Neuronal stem cell (in vitro differentiated cells): ENCODE data around the gene TEKT1.

ENCODE experiments used
- DNase-seq: peaks from one replicate; pipeline ENCODE4 v3.0.0-alpha.2; 2013; ENCODE audit warnings: low spot score
- H2AFZ ChIP-seq: one replicate; pipeline ENCODE4 v1.6.1; 2013; ENCODE audit warnings: mild to moderate bottlenecking, low read length, inconsistent platforms
- H2AK5ac ChIP-seq: 2 replicates; pipeline ENCODE4 v1.6.1; 2013; ENCODE audit warnings: low read depth, mild to moderate bottlenecking, inconsistent platforms, low read length, moderate library complexity, mixed read lengths
- H2BK120ac ChIP-seq: 2 replicates; pipeline ENCODE4 v1.6.1; 2013; ENCODE audit warnings: low read depth, mild to moderate bottlenecking, inconsistent platforms, low read length, moderate library complexity, mixed read lengths
- H2BK12ac ChIP-seq: one replicate; pipeline ENCODE4 v1.6.1; 2013; ENCODE audit warnings: low read length, inconsistent platforms
- H2BK15ac ChIP-seq: 2 replicates; pipeline ENCODE4 v1.6.1; 2013; ENCODE audit warnings: mild to moderate bottlenecking, low read length, inconsistent platforms, mixed read lengths
- H2BK5ac ChIP-seq: one replicate; pipeline ENCODE4 v1.6.1; 2013; ENCODE audit warnings: inconsistent platforms, mild to moderate bottlenecking, low read length, moderate library complexity
- H3K14ac ChIP-seq: one replicate; pipeline ENCODE4 v1.6.1; 2013; ENCODE audit warnings: low read length, inconsistent platforms
- H3K18ac ChIP-seq: 2 replicates; pipeline ENCODE4 v1.6.1; 2013; ENCODE audit warnings: low read length, inconsistent platforms
- H3K23ac ChIP-seq: 2 replicates; pipeline ENCODE4 v1.6.1; 2013; ENCODE audit warnings: low read depth, mild to moderate bottlenecking, mixed read lengths, low read length, inconsistent platforms; ENCODE audit not compliant: poor library complexity
- H3K27ac ChIP-seq: replicated peaks from 3 replicates; pipeline ENCODE4 v1.5.1; 2013; ENCODE audit warnings: low read length, inconsistent platforms
- H3K27me3 ChIP-seq, 3 experiments: 2 replicates each; pipeline ENCODE4 v1.6.1; 2013; ENCODE audit warnings: low read length in 3 of 3, mild to moderate bottlenecking in 2 of 3, inconsistent platforms in 1 of 3, low read depth in 1 of 3, mixed read lengths in 1 of 3, moderate library complexity in 1 of 3; ENCODE audit not compliant: control insufficient read depth in 3 of 3, insufficient read depth in 3 of 3
- H3K36me3 ChIP-seq, 2 donors: replicated peaks in 1 of 2; 2 replicates each; pipeline ENCODE4 v1.6.1; 2013; ENCODE audit warnings: low read length in 2 of 2; ENCODE audit not compliant: control insufficient read depth in 2 of 2, insufficient read depth in 2 of 2
- H3K4ac ChIP-seq: 2 replicates; pipeline ENCODE4 v1.6.1; 2013; ENCODE audit warnings: inconsistent platforms, mild to moderate bottlenecking, low read length, moderate library complexity
- H3K4me1 ChIP-seq, 2 donors: 1 replicate in 1 of 2; 2 replicates in 1 of 2; pipeline ENCODE4 v1.6.1; 2013; ENCODE audit warnings: low read length in 2 of 2, low read depth in 1 of 2; ENCODE audit not compliant: control insufficient read depth in 2 of 2, insufficient read depth in 1 of 2
- H3K4me2 ChIP-seq: one replicate; pipeline ENCODE4 v1.6.1; 2013; ENCODE audit warnings: mild to moderate bottlenecking, low read length, inconsistent platforms; ENCODE audit not compliant: insufficient read depth, poor library complexity, severe bottlenecking
- H3K4me3 ChIP-seq, 2 donors: 2 replicates each; pipeline ENCODE4 v1.5.1; 2013; ENCODE audit warnings: low read length in 2 of 2, mild to moderate bottlenecking in 2 of 2, inconsistent platforms in 1 of 2, moderate library complexity in 1 of 2
- H3K79me1 ChIP-seq: one replicate; pipeline ENCODE4 v1.6.1; 2013; ENCODE audit warnings: low read depth, mild to moderate bottlenecking, inconsistent platforms, low read length, moderate library complexity
- H3K9ac ChIP-seq: one replicate; pipeline ENCODE4 v1.6.1; 2013; ENCODE audit warnings: mild to moderate bottlenecking, low read depth, low read length, inconsistent platforms; ENCODE audit not compliant: poor library complexity
- H3K9me3 ChIP-seq, 2 donors: replicated peaks in 1 of 2; 2 replicates each; pipeline versions ENCODE3 to v1.6.1; 2013; ENCODE audit warnings: low read length in 2 of 2, mild to moderate bottlenecking in 2 of 2, inconsistent platforms in 1 of 2, low read depth in 1 of 2, mixed read lengths in 1 of 2, moderate library complexity in 1 of 2; ENCODE audit not compliant: control insufficient read depth in 2 of 2, insufficient read depth in 1 of 2
- H4K8ac ChIP-seq: one replicate; pipeline ENCODE4 v1.6.1; 2013; ENCODE audit warnings: low read depth, mild to moderate bottlenecking, inconsistent platforms, low read length, moderate library complexity
- H4K91ac ChIP-seq: one replicate; pipeline ENCODE4 v1.6.1; 2013; ENCODE audit warnings: low read length, low read depth, mild to moderate bottlenecking, inconsistent platforms; ENCODE audit not compliant: poor library complexity
- WGBS, 2 donors: extraction: QIAGEN DNeasy Blood & Tissue Kit; methylation state at CpG; one replicate each; pipeline ENCODE4 v1.1.7; 2013; ENCODE audit warnings: missing lambda C conversion rate in 2 of 2, mixed read lengths in 1 of 2; ENCODE audit not compliant: insufficient read length in 2 of 2, insufficient replicate concordance in 1 of 2; ENCODE audit errors: extremely low coverage in 2 of 2; 5-methylcytosine and 5-hydroxymethylcytosine counted together

The TEKT1 gene

DNA sequence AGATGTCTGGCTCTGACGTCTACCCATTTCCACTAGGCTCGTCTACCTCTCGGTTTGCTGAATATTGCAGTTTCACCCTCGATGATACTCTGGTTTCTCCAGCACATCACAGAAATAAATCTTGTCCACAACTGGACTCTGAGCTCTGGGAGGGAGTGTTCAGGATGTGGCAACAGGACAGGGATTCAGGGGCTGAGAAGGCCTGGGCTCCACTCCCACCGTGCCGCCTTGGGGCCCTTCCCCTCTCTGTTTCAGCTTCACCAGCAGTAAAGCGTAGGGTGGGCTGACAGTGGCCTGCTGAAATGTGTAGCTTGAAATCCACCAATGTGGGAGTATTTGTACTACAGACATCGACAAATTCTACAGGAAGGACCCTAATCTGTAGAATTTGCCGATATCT, 20.0 kb downstream of the TEKT1 start:
- Histone ChIP-seq H3K9ac (no peak overlapping the region), H3K36me3 (no peaks in the 10 kb centered on the region), H3K4me3 (no peak overlapping the region), H3K14ac (no peak overlapping the region), H3K4me1 (no peaks in the 10 kb centered on the region), H2BK5ac (no peak overlapping the region), H3K4me2 (no peak overlapping the region), H4K8ac (no peak overlapping the region), H2BK120ac (no peak overlapping the region), H3K4ac (no peak overlapping the region), H3K27me3 (no peaks in the 10 kb centered on the region), H3K18ac (no peak overlapping the region), H4K91ac (no peak overlapping the region), H3K9me3 (peaks cover 0 to 2% of the 10 kb centered on the region in 2 donors), H2AK5ac (no peak overlapping the region), H3K27ac (no peak overlapping the region), H2BK15ac (no peak overlapping the region), H2BK12ac (no peak overlapping the region), H3K79me1 (no peaks in the 10 kb centered on the region), H3K23ac (peak overlapping the region; percentile 1), H2AFZ (no peak overlapping the region)
- WGBS, 2 donors: no CpG with 5 or more reads among the region's 9 CpGs
- DNase-seq: no peak

GRCh38 chr17:6800422-6801027, 31.0 kb downstream of the TEKT1 start:
- H4K8ac ChIP-seq: no peak overlapping the region
- WGBS, 2 donors: no CpG with 5 or more reads among the region's 13 CpGs
- no peaks in the 10 kb centered on the region for H3K27me3 ChIP-seq
- no peak overlapping the region for H3K4ac ChIP-seq
- H2BK5ac ChIP-seq: no peak overlapping the region
- no peak overlapping the region for H3K18ac ChIP-seq
- no peak for DNase-seq
- no peak overlapping the region for H2BK12ac ChIP-seq
- no peaks in the 10 kb centered on the region for H3K36me3 ChIP-seq
- no peak overlapping the region for H3K9ac ChIP-seq
- no peak overlapping the region for H3K4me2 ChIP-seq
- H2AFZ ChIP-seq: no peak overlapping the region
- no peak overlapping the region for H2BK15ac ChIP-seq
- no peak overlapping the region for H3K23ac ChIP-seq
- no peaks in the 10 kb centered on the region for H3K79me1 ChIP-seq
- H3K14ac ChIP-seq: no peak overlapping the region
- H2AK5ac ChIP-seq: no peak overlapping the region
- H3K9me3 ChIP-seq: no peaks in the 10 kb centered on the region
- H4K91ac ChIP-seq: no peak overlapping the region
- no peak overlapping the region for H3K4me3 ChIP-seq
- no peak overlapping the region for H3K27ac ChIP-seq
- no peak overlapping the region for H2BK120ac ChIP-seq
- no peaks in the 10 kb centered on the region for H3K4me1 ChIP-seq

DNA sequence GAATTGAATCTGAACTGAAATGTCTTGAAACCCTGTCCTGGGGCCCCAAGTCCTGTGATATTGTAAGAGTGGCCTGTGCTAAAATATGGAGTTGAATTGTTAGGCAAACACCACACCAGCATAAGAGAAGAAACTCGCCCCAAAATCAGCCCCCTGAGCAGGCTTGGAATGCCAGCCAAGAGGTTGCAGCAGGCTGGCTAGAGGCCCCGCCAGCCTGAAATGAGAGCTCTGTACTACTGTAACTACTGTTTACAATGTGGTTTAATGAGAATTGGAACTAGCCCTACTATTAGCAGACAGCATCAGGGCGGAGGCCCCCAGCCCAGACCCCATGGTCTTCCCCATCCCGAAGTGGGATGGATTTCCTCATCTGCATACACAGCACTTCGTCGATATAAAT, 31.8 kb downstream of the TEKT1 start:
- H2BK12ac ChIP-seq: no peak overlapping the region
- no peak overlapping the region for H2AK5ac ChIP-seq
- no peak overlapping the region for H3K9ac ChIP-seq
- no peak overlapping the region for H2BK120ac ChIP-seq
- H3K27me3 ChIP-seq: no peaks in the 10 kb centered on the region
- no peak overlapping the region for H3K23ac ChIP-seq
- H2AFZ ChIP-seq: peak overlapping the region; percentile 29
- no peaks in the 10 kb centered on the region for H3K4me1 ChIP-seq
- H3K14ac ChIP-seq: no peak overlapping the region
- H4K91ac ChIP-seq: no peak overlapping the region
- no peak for DNase-seq
- no peak overlapping the region for H3K4me2 ChIP-seq
- WGBS, 2 donors: no CpG with 5 or more reads among the region's 6 CpGs
- no peaks in the 10 kb centered on the region for H3K36me3 ChIP-seq
- H2BK5ac ChIP-seq: no peak overlapping the region
- no peak overlapping the region for H2BK15ac ChIP-seq
- no peak overlapping the region for H3K4ac ChIP-seq
- no peaks in the 10 kb centered on the region for H3K9me3 ChIP-seq
- no peaks in the 10 kb centered on the region for H3K79me1 ChIP-seq
- H4K8ac ChIP-seq: no peak overlapping the region
- no peak overlapping the region for H3K27ac ChIP-seq
- no peak overlapping the region for H3K18ac ChIP-seq
- no peak overlapping the region for H3K4me3 ChIP-seq

DNA sequence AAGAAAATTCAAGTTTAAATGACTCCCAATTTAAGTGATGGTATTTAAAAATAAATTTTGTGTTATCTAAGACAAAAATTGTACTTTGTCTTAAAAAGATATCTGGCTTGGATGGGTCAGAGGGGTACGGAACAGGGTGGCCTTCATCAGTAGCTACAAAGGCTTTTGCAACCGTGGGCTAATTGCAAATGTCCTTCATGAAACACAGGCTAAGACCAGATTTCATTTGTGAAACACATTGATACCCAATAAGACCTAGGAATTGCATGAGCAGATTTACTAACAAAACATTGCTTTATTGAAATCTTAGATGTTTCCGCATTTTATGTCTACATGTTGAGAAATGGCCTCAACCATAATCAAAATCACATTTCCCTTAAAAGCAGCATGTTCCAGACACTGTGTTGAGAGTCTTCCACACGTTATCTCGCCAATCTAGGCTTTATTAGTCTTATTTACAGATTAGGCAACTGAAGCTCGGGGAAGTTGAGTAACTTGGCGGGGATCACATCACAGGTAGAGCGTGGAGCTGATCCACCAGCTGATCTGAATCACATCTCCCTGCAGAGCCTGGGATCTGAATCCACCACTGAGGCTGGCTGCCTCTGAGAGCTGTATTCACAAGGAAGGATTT, 33.7 kb downstream of the TEKT1 start:
- Histone ChIP-seq H3K23ac (no peak overlapping the region), H3K14ac (no peak overlapping the region), H2AK5ac (no peak overlapping the region), H3K9ac (no peak overlapping the region), H2BK12ac (no peak overlapping the region), H2BK120ac (no peak overlapping the region), H2BK5ac (no peak overlapping the region), H3K4ac (no peak overlapping the region), H3K27me3 (no peaks in the 10 kb centered on the region), H3K79me1 (no peaks in the 10 kb centered on the region), H2AFZ (peak overlapping the region; percentile 30), H3K27ac (no peak overlapping the region), H4K91ac (no peak overlapping the region), H4K8ac (no peak overlapping the region), H3K18ac (no peak overlapping the region), H2BK15ac (no peak overlapping the region), H3K4me1 (no peaks in the 10 kb centered on the region), H3K4me2 (no peak overlapping the region), H3K9me3 (no peaks in the 10 kb centered on the region), H3K36me3 (no peaks in the 10 kb centered on the region), H3K4me3 (no peak overlapping the region)
- WGBS, 2 donors: no CpG with 5 or more reads among the region's 8 CpGs
- no peak for DNase-seq
